Activated CD4-positive, alpha-beta T cell treated with anti-CD3 and anti-CD28 coated beads, Interleukin-2, amount 50 U/mL, for 24 hours (primary cell): ENCODE results near the gene TBC1D22A.
"Not testable (repeated sequence)": the region's sequence is repeated elsewhere in the genome, so short reads cannot be mapped to it uniquely, and the experiment has no call there.

ENCODE experiments used
- DNase-seq, 2 donors: peaks; one replicate each; pipeline ENCODE4 v3.0.0-alpha.2; 2020; ENCODE audit warnings: low read depth in 1 of 2, low spot score in 1 of 2

Gene TBC1D22A

GRCh38 chr22:47112994-47113852 is 350.8 kb downstream of the TBC1D22A start:
- no peak for DNase-seq

- DNase-seq = no peak
Measured at GRCh38 chr22:47113853-47114415, 351.5 kb downstream of the TBC1D22A start.

- no peak for DNase-seq
Measured at GRCh38 chr22:47114813-47115517, 352.5 kb downstream of the TBC1D22A start.

GRCh38 chr22:47115518-47115890 is 353.1 kb downstream of the TBC1D22A start:
- DNase-seq = no peak

GRCh38 chr22:47115921-47116320 is 353.5 kb downstream of the TBC1D22A start:
- no peak for DNase-seq

- DNase-seq = no peak
Measured at GRCh38 chr22:47116426-47117341, 354.2 kb downstream of the TBC1D22A start.

- DNase-seq = not testable (repeated sequence)
Measured at GRCh38 chr22:47117442-47117841, 355.0 kb downstream of the TBC1D22A start.

GRCh38 chr22:47119181-47119580 is 356.7 kb downstream of the TBC1D22A start:
- DNase-seq = no peak

- no peak for DNase-seq
Measured at GRCh38 chr22:47120399-47120798, 357.9 kb downstream of the TBC1D22A start.

GRCh38 chr22:47121791-47122190 is 359.3 kb downstream of the TBC1D22A start:
- no peak for DNase-seq

GRCh38 chr22:47122441-47123000 is 360.1 kb downstream of the TBC1D22A start:
- DNase-seq = no peak

- no peak for DNase-seq
Measured at GRCh38 chr22:47123006-47123826, 360.8 kb downstream of the TBC1D22A start.

- DNase-seq = no peak
Measured at GRCh38 chr22:47123827-47124442, 361.5 kb downstream of the TBC1D22A start.

- no peak for DNase-seq
Measured at GRCh38 chr22:47124451-47124881, 362.0 kb downstream of the TBC1D22A start.

GRCh38 chr22:47124961-47125360 is 362.5 kb downstream of the TBC1D22A start:
- no peak for DNase-seq

GRCh38 chr22:47125603-47126002 is 363.2 kb downstream of the TBC1D22A start:
- no peak for DNase-seq

- no peak for DNase-seq
Measured at GRCh38 chr22:47126344-47126811, 363.9 kb downstream of the TBC1D22A start.

- no peak for DNase-seq
Measured at GRCh38 chr22:47127441-47127871, 365.0 kb downstream of the TBC1D22A start.

- DNase-seq = no peak
Measured at GRCh38 chr22:47128216-47128615, 365.8 kb downstream of the TBC1D22A start.
